HG02981 (cell line): ENCODE results near the gene ANKH.

Experiments used
- ATAC-seq: cut with Tn5 transposase; IDR thresholded peaks from one replicate; pipeline ENCODE4 v1.9.1; 2021; ENCODE audit warnings: mild to moderate bottlenecking, moderate library complexity; ENCODE audit not compliant: unreplicated experiment

ANKH gene

DNA sequence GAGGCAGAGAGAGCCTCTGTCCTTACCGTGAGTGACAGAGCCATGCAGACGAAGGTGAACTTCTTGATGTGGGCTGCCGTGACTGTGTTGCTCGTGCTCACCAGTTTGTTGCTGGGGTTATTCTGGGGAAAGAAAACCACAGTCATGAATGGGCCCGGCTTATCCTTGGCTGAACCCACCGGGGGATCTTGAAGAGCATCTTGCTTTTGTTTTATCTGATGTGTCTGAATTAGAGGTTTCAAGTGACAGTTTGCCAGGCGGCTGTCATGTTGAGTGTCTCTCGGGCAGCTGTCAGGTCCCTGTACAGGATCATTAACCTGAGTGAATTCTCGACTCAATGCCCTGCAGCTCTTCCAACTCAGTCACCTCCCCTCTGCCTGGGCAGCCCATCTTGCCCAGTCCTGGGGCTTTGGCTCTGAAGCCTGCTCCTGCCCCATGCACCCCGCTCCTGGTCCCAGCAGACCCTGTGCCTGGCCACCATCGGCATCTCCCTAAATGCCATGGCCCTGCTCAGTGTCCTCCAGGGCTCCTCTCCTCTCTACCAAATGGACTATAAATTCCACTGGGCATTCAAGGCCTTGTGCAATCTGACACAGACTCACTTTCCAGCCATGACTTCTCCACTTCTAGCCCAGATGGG is 129.7 kb downstream of the ANKH start:
- no peak for ATAC-seq

DNA sequence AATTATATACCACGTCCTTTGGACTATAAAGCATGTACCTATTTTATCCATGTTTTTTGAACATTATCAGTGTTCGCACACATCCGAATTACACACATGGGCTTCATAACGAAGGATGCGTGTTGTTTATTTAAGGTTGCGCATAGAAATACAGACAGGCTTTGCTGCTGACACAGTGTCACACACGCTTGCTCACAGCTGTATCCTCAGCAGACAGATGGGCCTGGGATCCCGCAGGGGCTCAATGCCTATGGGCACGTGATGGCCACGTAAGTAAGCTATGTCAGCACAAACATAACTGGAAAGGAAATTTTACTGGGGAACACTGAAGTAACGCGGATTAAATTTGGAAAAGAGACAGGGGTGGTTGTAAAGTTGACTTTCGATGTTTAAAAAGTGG is 130.4 kb downstream of the ANKH start:
- no peak for ATAC-seq

DNA sequence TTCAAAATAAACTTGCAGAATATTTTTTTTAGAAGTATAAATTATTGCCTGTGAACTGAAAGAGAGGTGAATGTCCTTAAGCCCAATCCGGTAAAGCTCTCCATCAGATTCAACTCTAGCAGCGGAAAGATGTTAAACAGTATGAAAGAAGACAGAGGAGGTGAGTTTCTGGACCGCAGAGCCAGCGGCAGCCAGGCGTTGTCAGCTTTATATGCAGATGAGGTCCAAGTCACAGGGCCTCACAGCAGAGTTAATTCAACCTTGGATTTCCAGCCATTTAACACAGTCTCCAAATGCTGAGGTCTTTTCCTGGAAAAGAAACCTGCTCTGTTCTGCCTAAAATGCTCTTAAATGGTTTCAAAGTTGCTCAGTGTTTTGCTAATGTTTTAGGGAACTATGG is 131.6 kb downstream of the ANKH start:
- no peak for ATAC-seq

DNA sequence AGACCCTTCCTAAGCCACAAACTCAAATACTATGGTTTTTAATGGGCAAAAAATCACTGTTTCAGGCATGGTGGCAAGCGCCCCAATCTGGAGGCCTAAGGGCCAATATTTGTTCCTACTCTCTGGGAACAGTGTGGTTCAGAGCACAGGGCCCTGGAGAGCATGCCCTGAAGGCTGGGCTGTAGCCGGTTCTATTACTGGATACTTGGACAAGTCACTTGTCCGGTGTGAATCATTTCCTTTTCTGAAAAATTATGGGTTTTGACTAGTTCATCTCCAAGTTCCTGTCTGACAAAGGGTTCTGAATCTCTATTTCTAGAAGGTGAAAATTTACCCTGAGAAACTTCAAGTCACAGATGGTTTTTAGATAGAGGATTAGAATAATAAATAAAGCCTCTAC is 132.0 kb downstream of the ANKH start:
- no peak for ATAC-seq

DNA sequence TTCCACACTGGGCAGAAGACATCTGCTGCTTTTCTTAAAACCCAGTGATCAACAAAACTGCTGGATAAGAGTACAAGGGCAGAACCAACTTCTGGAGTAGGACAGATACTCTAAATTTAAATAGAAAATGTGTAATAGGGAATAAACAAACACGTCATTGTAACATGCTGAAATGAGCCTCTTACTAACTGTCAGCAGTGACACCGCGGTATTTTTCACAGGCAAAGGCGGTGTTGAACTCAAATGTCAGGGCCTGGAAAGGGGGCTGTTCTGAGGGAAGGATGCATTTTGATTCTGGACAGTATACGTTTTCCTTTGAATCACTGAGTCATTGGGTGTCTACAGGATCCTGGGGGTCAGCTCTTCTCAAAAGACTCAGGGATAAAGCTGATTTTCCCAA is 133.5 kb downstream of the ANKH start:
- no peak for ATAC-seq

DNA sequence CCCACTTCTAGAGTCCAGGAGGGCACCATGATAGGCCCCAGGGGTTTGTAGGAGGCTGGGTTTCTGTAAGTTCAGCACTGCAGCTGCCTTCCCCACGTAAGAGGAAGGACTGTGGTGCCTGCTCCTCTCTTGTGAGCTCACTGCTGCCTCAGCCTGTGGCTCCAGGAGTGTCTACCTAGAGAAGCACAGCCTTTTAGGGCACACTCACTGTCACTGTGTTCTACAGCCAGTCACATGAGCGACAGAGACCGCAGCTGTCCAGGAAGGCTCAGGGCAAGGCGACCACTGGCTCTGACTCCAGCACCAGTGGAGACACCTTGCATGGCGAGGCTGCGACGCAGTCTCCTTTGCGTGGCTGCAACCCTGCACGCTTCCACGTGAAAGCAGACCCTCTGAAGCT is 134.3 kb downstream of the ANKH start:
- no peak for ATAC-seq

DNA sequence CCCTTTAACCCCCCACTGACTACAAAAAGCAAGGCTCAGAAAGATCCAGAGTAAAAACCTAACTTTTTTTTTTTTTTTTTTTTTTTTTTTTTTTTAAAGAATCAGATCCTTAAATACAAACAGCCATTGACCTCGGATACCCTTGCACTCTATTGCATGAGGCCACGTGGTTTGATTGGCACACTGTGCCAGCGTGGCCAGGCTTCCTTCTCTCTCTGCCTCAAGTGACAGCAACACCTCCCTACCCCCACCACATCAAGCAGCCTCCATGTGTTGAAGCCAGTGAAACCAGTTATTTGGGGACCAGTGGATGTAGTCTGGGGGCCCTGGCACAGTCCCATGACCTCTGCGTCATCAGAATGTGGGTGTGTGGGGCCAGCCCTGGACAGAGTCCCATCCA is 135.6 kb downstream of the ANKH start:
- ATAC-seq = no peak

DNA sequence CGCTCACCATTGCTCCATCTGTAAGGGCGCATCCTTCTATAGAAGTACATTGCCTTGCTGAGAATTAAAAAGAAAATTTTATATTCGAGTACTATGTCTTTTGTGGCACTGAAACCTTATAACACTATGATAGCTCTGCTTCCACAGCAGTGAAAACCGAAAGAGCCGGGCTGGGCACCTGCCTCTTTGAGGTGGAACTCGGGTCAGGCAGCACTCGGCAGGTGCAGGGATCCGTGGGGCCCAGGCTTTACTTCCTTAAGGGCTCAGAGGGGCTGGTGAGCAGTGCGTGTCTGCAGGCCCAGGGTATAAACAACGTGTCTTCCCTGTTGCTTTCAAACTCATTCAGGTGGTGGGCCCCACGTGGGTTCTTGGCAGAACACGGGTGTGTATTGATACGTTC is 137.2 kb downstream of the ANKH start:
- ATAC-seq = no peak

DNA sequence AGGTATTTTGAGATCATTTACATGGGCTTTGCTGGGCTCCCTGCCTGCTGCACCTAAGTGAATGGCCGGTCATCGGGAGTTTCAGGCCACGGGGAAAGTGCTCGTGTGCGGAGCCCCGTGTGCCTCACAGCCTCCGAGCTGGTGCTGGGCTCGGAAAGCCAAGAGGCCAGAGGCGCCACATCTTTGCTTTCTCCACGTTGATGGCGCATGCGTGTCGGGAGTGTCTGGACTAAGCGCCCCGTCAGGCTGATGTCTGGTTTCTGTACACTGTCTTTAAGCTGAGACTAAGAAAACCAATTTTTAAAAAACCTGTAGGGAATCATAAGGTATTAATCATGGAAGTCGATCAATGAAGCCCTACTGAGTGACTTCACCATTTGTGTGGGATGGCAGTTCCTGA is 137.9 kb downstream of the ANKH start:
- ATAC-seq = no peak

DNA sequence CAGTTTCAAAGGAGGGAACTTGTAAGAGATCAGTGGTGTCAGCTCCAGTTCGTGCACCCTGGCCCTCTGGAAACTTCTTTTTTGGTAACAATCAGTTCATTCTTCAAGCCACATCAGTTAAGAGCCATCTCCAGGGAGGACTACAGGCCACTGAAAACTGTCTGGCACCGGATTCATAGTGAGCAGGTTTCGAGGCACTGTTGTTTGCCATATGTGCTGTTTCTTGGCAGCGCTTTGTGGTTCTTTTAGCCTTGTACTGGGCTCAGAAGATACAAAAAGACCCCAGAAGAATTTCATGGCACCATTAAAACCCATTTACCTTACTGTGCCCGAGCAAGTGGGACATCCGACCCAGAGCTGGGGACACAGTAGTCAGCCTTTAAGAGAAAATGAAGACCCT is 138.6 kb downstream of the ANKH start:
- no peak for ATAC-seq

DNA sequence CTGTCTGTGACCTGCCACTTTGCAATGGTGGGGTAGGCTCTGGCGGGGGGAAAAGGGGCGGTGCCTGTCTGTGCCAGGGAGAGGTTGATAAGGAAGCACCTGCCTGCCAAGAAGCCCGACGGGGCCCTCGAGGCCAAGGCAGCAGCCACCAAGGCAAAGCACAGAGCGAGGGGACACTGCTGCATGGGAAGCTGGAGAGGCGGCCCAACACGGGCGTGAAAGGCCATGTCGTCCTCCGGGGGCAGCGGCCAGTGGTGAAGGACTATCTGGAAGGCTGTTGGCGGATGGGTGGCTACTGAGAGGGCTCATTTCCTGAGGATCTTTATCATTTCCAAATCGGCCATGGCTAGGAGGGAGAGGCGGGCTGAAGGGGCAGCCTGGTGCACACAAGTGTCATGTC is 140.7 kb downstream of the ANKH start:
- ATAC-seq = no peak

DNA sequence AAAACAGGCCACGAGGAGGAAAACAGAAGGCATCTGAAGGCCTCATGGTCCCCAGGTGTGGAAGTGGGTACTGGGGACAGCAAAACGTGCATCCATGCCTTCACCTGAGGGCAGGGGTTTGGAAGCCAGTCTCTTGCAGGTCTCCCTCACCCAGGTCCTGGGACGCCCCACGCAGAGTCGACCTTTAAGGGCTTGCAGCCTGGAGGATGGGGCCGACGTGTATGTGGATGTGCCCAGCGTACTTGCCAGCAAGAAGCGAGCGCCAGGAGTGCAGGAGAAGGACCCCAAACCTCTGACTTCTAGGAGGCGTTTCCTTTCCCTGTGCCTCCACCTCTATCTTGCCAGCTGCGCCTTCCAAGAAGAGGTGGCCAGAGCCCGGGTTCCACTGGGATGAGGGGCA is 141.1 kb downstream of the ANKH start:
- ATAC-seq = no peak

DNA sequence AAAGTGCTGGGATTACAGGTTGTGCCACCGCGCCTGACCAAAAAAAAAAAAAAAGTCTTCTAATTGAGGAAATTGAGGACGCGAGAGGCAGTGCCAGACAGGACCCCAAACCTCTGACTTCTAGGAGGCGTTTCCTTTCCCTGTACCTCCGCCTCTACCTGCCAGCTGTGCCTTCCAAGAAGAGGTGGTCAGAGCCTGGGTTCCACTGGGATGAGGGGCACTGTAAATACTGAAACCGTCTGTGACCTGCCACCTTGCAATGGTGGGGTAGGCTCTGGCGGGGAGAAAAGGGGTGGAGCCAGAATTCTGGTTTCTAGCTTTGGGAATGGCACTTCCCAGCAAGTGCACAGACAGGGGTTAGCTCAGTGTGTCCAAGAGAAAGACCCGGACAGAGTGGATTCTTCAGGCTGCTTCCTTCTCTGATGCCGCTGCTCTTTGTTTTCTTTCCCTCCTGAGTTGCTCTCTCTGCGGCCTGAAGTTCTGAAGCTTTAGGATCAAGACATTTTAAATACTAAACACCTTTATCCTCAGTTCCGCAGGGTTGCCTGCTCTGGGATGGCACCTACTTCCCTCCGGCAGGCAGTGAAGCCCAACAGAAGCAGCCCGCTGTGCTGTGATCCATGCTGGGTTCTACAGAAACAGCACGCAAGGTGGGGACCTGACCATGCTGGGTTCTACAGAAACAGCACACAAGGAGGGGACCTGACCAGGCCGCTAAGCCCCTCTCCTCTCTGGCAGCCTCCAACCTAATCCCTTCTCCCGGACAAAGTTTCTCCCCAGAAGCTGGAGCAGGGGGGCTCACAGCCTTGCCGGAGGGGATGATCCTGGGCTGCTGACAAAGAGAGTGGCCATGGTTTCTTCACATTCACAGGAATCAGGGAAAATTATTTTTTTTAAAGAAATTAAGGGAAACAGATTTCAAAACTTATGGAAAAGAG is 141.9 kb downstream of the ANKH start:
- no peak for ATAC-seq

DNA sequence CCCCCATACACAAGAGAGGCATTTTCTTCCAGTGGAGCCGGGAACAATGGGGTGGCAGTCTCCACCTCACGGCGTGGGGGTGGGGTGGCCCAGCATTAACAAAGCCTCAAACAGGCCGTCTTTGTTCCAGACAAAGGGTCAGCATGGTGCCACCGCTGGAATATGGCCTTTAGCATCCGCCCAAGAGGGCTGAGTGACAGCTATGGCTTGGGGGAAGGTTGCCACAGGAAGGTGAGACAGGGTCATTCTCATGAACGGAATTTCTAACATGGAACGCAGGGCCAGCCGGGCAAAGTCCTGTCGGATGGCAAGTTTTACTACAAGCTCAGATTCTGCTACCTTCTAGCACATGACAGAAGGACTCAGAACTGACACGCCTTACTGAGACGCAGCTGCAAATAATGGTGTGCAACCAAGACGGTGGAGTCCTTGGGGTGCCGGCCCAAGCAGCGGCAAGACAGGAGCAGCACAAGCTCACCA is 143.1 kb downstream of the ANKH start:
- ATAC-seq = no peak

DNA sequence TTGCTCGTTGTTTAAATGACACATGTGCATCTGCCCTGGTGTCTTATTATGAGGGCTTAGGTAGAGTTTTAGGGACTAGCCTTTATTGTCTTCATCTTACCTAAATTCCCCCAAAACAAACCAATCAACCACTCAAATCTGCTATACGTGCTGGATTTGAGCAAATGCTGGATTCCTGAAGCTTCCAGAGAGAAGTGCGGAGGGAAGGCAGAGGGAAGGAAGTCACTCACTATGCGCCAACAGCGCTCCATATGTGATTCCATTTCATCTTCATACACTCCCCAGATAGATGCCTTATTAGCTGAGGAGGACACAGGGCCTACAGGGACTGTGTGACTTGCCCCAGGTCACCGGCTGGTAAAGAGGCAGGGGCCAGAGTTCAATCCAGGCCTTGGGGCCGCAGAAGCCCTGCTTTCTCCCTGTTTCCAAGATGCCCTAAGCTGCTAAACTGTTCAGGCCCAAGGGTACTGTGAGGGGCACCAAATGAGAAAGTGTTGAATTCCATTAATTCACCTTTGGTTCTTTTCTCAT is 143.6 kb downstream of the ANKH start:
- no peak for ATAC-seq

DNA sequence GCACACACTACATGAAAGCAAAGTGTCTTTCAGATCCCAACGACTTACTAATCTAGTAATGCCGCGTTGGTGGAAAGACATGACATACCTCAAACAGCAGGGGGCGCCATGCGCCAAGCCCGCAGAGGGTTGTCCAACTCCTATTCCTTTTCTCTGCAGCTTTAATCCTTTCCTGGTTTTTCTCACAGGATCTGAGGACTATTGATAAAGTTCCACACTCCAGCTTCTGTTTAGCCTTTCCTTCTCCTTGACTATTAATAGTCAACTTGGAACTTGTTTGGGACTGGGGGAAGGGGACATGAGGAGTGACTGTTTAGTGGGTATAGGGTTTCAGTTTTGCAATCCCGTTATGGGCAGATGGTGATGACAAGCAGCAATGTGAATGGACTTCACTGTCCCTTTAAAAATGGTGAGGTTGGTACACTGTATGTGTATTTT is 144.1 kb downstream of the ANKH start:
- no peak for ATAC-seq

DNA sequence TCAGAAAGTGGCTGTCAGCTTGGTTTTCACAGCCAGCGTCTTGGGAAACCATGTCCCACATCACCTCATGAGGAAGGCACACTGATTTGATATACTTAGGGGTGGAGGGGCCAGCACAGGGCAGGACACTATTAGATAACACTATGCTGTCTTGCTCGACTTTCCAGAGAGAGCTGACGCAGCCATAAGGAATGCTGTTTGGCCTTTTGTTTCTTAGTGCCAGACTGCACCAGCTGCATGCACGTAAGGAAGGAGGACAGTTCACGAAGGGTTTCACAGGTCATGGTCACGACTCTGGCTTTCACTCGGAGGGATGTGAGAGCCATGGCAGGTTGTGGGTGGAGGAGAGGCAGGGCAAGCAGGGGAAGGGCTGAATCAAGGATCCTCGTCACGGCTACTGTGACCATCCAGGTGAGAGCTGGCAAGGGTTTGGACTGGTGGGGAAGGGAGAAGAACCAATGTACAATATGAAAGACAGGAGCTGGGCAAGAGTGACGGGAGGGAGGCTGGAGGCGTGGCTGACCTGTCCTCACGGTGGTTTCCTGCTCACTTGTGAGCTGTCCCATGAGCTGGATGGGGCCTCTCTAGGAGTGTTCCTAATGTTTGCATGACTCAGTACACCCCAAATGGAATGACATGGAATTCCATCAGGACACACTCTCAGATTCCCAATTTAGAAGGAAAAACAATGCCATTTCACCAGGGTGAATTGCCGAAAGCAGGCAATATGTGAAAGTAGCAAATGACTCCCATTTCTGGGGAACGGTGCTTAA is 145.3 kb downstream of the ANKH start:
- no peak for ATAC-seq

DNA sequence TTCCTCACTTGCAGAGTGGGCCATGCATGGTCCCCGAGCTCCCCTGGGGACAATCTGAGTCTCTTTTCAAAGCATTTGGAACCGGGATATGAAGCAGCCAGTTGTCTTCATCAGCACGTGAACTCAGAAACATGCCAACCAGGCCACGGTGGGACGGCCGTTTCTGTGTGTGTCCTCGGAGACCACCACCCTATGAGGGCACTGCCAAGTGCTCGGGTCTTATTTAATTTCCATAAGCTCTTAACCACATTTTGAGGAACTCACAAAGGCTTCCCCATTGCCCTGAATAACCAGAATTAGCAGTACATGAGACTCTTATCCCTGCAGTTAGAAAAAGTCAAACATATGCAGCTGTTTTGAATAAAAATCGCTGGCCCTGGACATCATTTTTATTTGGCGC is 146.9 kb downstream of the ANKH start:
- no peak for ATAC-seq

DNA sequence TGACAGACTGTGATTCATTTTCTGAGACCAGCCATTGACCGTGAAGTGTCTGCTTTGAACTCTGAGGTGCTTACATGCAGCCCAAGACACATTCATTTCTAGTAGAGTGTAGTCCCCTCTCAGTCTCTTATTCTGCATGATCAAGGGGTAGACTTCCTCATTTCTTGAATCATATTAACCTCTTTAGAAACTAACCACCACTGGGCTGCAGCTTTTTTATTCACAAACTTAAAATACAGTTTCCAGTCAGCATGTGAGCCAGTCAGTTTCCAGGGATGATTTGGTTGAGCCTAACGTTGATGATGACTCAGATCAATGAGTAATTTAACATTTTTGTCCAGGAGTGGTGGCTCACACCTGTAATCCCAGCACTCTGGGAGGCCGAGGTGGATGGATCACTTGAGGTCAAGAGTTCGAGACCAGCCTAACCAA is 147.9 kb downstream of the ANKH start:
- no peak for ATAC-seq

DNA sequence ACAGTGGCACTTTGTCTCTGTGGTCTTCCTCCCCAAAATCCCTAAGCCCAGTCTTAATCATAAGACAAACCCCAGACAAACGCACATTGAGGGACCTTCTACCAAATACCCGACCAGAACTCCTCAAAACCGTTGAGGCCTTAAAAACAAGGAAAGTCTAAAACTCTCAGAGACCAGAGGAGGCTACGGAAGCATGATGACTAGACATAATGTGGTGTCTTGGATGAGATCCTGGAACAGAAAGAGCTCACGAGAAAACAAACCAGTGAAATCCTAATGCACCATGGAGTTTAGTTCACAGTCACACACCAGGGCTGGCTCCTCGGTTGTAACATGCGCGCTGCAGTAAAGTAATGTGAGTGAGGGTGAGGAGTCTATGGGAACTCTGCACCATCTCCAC is 148.7 kb downstream of the ANKH start:
- ATAC-seq = no peak

DNA sequence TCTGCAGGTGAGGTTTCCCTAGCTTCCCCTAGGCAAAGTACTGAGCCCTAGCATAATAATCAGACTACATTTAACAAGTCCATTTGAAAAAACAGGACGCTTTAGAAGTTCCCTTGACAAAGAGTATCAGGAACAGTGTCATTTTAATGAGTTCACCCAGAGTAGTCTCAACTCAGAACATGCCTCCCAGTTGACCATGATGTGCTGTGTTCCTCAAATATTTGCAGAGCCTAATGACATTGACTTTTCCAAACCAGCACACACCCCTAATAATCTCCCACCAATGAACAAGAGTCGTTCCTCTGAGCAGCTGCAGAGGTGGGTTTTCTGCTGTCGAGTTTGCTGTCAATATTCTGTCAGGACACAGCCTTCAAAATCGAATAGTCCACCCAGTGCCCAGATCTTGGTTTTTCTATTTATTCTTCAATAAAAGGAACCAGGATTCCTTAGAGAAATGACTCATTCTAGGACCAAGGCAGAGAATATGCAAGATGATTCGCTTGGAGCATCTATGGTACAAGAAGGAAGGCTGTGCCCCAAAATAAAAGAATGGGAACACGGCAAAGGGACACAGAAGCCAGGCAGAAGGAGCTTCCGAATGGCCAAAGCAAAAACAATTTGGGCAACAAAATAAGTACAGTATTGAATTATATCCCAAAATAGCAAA is 149.5 kb downstream of the ANKH start:
- ATAC-seq = no peak
